ENCODE results near the gene FLOT1.
A peak's percentile ranks its signal among the peaks of the same experiment; 100 is the strongest.
"Not testable (repeated sequence)": the region's sequence is repeated elsewhere in the genome, so short reads cannot be mapped to it uniquely, and the experiment has no call there.

FLOT1 gene

GRCh38 chr6:30722280-30723112 lies 20.0 kb downstream of the FLOT1 start:
- no peak for FAIRE-seq

GRCh38 chr6:30722025-30722279 lies 20.5 kb downstream of the FLOT1 start:
- not testable (repeated sequence) for FAIRE-seq

- no peak for FAIRE-seq
Measured at GRCh38 chr6:30721198-30722024, 21.1 kb downstream of the FLOT1 start.

GRCh38 chr6:30720738-30721197 lies 21.7 kb downstream of the FLOT1 start:
- no peak for FAIRE-seq

GRCh38 chr6:30719791-30720737 lies 22.4 kb downstream of the FLOT1 start, which contains the start of gene TUBB:
Gene TUBB, plus strand, starts transcription at chr6:30720352. Its CDS starts 155 bp downstream, at chr6:30720507.
- peak; percentile 61 for FAIRE-seq

- no peak for FAIRE-seq
Measured at GRCh38 chr6:30719356-30719755, 23.1 kb downstream of the FLOT1 start.

- FAIRE-seq = not testable (repeated sequence)
Measured at GRCh38 chr6:30717845-30718720, 24.4 kb downstream of the FLOT1 start.

GRCh38 chr6:30717129-30717844 lies 25.2 kb downstream of the FLOT1 start, which contains the start of gene MDC1:
Gene MDC1, minus strand, starts transcription at chr6:30717281. Its CDS starts 2,106 bp downstream, at chr6:30715175.
- peak; percentile 69 for FAIRE-seq

- FAIRE-seq = no peak
Measured at GRCh38 chr6:30716879-30717128, 25.7 kb downstream of the FLOT1 start.

GRCh38 chr6:30714263-30714662 lies 28.2 kb downstream of the FLOT1 start:
- no peak for FAIRE-seq

GRCh38 chr6:30712441-30712945 lies 30.0 kb downstream of the FLOT1 start:
- FAIRE-seq = no peak

- no peak for FAIRE-seq
Measured at GRCh38 chr6:30711758-30712380, 30.6 kb downstream of the FLOT1 start.

GRCh38 chr6:30709101-30709868 lies 33.2 kb downstream of the FLOT1 start:
- peak; percentile 33 for FAIRE-seq

- FAIRE-seq = peak; percentile 89
Measured at GRCh38 chr6:30707281-30707850, 35.1 kb downstream of the FLOT1 start.

GRCh38 chr6:30705620-30706019 lies 36.9 kb downstream of the FLOT1 start:
- FAIRE-seq = no peak

- FAIRE-seq = no peak
Measured at GRCh38 chr6:30703821-30704220, 38.7 kb downstream of the FLOT1 start.

- no peak for FAIRE-seq
Measured at GRCh38 chr6:30703011-30703410, 39.5 kb downstream of the FLOT1 start.

GRCh38 chr6:30700340-30700739 lies 42.1 kb downstream of the FLOT1 start:
- FAIRE-seq = no peak

- FAIRE-seq = no peak
Measured at GRCh38 chr6:30696432-30696831, 46.1 kb downstream of the FLOT1 start.

Measured in islet of Langerhans (tissue), 1 donor.